ENCODE data around the gene CORT. TPM values are rescaled to one million over a fixed set of nuclear protein-coding genes. Genes with fewer than 3 reads are reported as not detected.

The CORT gene
- total RNA-seq, 1 donor, result 0.36 TPM

DNA sequence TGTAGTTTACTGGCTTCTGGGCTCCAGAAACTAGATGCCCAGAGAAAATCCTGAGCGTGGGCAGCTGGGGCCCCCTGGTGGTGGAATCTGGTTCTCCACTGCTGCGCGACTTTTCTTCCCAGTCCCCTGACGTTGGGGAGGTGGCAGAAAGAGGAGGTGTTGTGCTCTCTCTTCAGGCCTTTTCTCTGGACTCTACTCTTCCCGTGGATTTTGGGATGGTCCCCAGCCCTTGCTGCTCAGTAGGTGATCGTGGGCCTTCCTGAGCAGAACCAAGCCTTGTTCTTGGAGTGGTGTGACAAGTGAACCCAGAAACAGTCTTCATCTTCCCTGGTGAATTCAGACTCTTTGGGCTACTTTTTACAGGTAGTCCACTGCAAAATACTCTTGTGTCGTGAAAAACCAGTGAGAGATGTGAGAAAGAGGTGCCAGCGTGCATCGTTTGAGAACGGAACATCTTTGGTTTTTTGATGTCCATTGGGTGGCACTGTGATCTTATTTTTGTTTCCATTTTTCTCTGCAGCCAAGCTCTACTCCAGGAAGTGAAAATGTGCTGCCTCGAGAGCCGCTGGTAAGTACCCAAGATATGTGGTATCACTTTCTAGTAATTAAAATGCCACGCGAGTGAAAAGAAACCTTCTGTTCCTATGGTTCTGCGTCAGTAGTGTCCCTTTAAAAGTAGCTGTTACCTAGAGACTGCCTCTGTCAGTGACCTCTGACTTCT, 45.1 kb downstream of the CORT start:
- Histone ChIP-seq H3K4me1 (ENCODE audit: insufficient read depth, low read length) (peaks cover 10% of the 10 kb centered on the region), H3K27me3 (ENCODE audit: insufficient read depth, low read length) (no peaks in the 10 kb centered on the region), H3K4me3 (ENCODE audit: insufficient read depth, low read length) (peak overlapping the region; percentile 70), H3K27ac (ENCODE audit: low read depth, low read length) (peak overlapping the region; percentile 16), H2AFZ (ENCODE audit: low read length) (peak overlapping the region; percentile 28), H3K36me3 (ENCODE audit: insufficient read depth, low read length) (peaks cover 5% of the 10 kb centered on the region), H3K4me2 (ENCODE audit: insufficient read depth, low read length) (peak overlapping the region; percentile 93), H3K79me2 (ENCODE audit: insufficient read depth, low read length) (peaks cover 88% of the 10 kb centered on the region), H4K20me1 (ENCODE audit: insufficient read depth, low read length) (peaks cover 37% of the 10 kb centered on the region), H3K9me3 (ENCODE audit: low read depth, low read length) (no peaks in the 10 kb centered on the region)
- peak; percentile 97 for TF ChIP-seq CTCF (IDR thresholded peaks at IDR 0.05; ENCODE audit: extremely low read depth, low read depth, low read length)
- peak; percentile 91 for DNase-seq (ENCODE audit: insufficient read length, low spot score, missing footprints)

DNA sequence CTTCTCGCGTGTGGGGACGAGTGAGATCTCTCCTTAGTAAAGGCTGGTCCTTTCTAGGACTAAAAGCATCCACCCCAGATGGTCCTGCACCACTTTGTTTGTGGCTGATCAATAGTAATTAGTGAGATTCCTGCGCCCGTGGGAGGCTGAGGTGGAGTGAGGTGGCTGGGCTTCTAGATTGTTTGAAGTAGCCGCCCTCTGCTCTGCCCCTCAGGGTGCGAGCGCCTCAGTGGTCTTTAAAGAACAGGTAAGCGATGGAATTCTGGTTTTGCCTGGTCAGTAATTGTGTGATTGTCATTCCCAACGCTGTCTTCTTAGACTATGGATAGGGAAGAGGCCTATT, 45.6 kb downstream of the CORT start:
- H3K79me2 ChIP-seq (ENCODE audit: insufficient read depth, low read length), result peaks cover 85% of the 10 kb centered on the region

DNA sequence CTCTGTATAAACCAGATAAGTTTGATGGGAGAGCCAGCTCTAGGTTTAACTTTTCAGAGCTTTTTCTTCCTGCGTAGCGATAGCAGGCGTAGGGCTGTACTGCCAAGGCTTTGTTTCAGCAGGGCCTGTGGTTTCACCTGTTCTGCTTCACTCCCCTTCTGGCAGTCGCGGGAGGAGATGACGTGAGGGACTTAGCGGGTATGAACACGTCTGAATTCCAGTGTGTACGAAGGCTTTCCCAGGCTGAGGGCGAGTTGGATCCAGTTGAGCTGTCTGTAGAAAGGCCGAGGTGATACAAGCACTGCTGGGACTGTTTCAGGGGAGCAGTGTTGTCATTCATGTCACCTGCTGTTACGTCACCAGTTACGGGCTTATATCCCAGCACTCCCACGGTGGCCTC, 46.1 kb downstream of the CORT start:
- no peak for TF ChIP-seq CTCF (IDR thresholded peaks at IDR 0.05; ENCODE audit: extremely low read depth, low read depth, low read length)
- Histone ChIP-seq H3K27ac (ENCODE audit: low read depth, low read length) (no peak overlapping the region), H3K4me1 (ENCODE audit: insufficient read depth, low read length) (peaks cover 10% of the 10 kb centered on the region), H3K27me3 (ENCODE audit: insufficient read depth, low read length) (no peaks in the 10 kb centered on the region), H3K79me2 (ENCODE audit: insufficient read depth, low read length) (peaks cover 83% of the 10 kb centered on the region), H3K4me2 (ENCODE audit: insufficient read depth, low read length) (no peak overlapping the region), H3K4me3 (ENCODE audit: insufficient read depth, low read length) (no peak overlapping the region), H3K36me3 (ENCODE audit: insufficient read depth, low read length) (peaks cover 5% of the 10 kb centered on the region), H2AFZ (ENCODE audit: low read length) (no peak overlapping the region), H4K20me1 (ENCODE audit: insufficient read depth, low read length) (peaks cover 36% of the 10 kb centered on the region), H3K9me3 (ENCODE audit: low read depth, low read length) (no peaks in the 10 kb centered on the region)
- DNase-seq (ENCODE audit: insufficient read length, low spot score, missing footprints), result no peak

More for the DNA sequence above, 45.6 kb downstream of the CORT start:
- Histone ChIP-seq H2AFZ (ENCODE audit: low read length) (peak overlapping the region; percentile 28), H3K9me3 (ENCODE audit: low read depth, low read length) (no peaks in the 10 kb centered on the region), H3K4me3 (ENCODE audit: insufficient read depth, low read length) (peak overlapping the region; percentile 70), H3K4me1 (ENCODE audit: insufficient read depth, low read length) (peaks cover 10% of the 10 kb centered on the region), H3K4me2 (ENCODE audit: insufficient read depth, low read length) (peak overlapping the region; percentile 93), H3K27ac (ENCODE audit: low read depth, low read length) (peak overlapping the region; percentile 12), H3K27me3 (ENCODE audit: insufficient read depth, low read length) (no peaks in the 10 kb centered on the region), H4K20me1 (ENCODE audit: insufficient read depth, low read length) (peaks cover 36% of the 10 kb centered on the region), H3K36me3 (ENCODE audit: insufficient read depth, low read length) (peaks cover 5% of the 10 kb centered on the region)
- no peak for TF ChIP-seq CTCF (IDR thresholded peaks at IDR 0.05; ENCODE audit: extremely low read depth, low read depth, low read length)
- no peak for DNase-seq (ENCODE audit: insufficient read length, low spot score, missing footprints)

GRCh38 chr1:10497109-10497508, 47.3 kb downstream of the CORT start:
- Histone ChIP-seq H3K36me3 (ENCODE audit: insufficient read depth, low read length) (peaks cover 5% of the 10 kb centered on the region), H2AFZ (ENCODE audit: low read length) (no peak overlapping the region), H3K4me1 (ENCODE audit: insufficient read depth, low read length) (peaks cover 10% of the 10 kb centered on the region), H3K79me2 (ENCODE audit: insufficient read depth, low read length) (peaks cover 77% of the 10 kb centered on the region), H3K27ac (ENCODE audit: low read depth, low read length) (no peak overlapping the region), H3K9me3 (ENCODE audit: low read depth, low read length) (no peaks in the 10 kb centered on the region), H4K20me1 (ENCODE audit: insufficient read depth, low read length) (peaks cover 42% of the 10 kb centered on the region), H3K27me3 (ENCODE audit: insufficient read depth, low read length) (no peaks in the 10 kb centered on the region), H3K4me2 (ENCODE audit: insufficient read depth, low read length) (no peak overlapping the region), H3K4me3 (ENCODE audit: insufficient read depth, low read length) (no peak overlapping the region)
- TF ChIP-seq CTCF (IDR thresholded peaks at IDR 0.05; ENCODE audit: extremely low read depth, low read depth, low read length), result no peak
- no peak for DNase-seq (ENCODE audit: insufficient read length, low spot score, missing footprints)

All from osteoblast (primary cell).